ENCODE results near the gene PTGR2.
A peak's percentile ranks its signal among the peaks of the same experiment; 100 is the strongest.
"Not testable (repeated sequence)": the region's sequence is repeated elsewhere in the genome, so short reads cannot be mapped to it uniquely, and the experiment has no call there.

The PTGR2 gene

GRCh38 chr14:73886449-73887317 lies 35.1 kb downstream of the PTGR2 start, which contains the start of gene ZNF410:
Gene ZNF410 (plus strand): TSS chr14:73886859. CDS start chr14:73892176, 5,317 bp downstream.
- TF ChIP-seq ZFX (IDR thresholded peaks at IDR 0.05; ENCODE audit: borderline replicate concordance), result no peak
- TF ChIP-seq, protein P1, sequence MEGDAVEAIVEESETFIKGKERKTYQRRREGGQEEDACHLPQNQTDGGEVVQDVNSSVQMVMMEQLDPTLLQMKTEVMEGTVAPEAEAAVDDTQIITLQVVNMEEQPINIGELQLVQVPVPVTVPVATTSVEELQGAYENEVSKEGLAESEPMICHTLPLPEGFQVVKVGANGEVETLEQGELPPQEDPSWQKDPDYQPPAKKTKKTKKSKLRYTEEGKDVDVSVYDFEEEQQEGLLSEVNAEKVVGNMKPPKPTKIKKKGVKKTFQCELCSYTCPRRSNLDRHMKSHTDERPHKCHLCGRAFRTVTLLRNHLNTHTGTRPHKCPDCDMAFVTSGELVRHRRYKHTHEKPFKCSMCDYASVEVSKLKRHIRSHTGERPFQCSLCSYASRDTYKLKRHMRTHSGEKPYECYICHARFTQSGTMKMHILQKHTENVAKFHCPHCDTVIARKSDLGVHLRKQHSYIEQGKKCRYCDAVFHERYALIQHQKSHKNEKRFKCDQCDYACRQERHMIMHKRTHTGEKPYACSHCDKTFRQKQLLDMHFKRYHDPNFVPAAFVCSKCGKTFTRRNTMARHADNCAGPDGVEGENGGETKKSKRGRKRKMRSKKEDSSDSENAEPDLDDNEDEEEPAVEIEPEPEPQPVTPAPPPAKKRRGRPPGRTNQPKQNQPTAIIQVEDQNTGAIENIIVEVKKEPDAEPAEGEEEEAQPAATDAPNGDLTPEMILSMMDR (IDR thresholded peaks at IDR 0.05), result no peak
- peak within 1 kb of the TSS; percentile 88 for H3K27ac ChIP-seq

- TF ChIP-seq ZFX (IDR thresholded peaks at IDR 0.05; ENCODE audit: borderline replicate concordance), result no peak
- TF ChIP-seq, protein P1 (IDR thresholded peaks at IDR 0.05), result no peak
- H3K27ac ChIP-seq, result peak overlapping the region; percentile 88
These were observed 35.6 kb downstream of the PTGR2 start for GRCh38 chr14:73887318-73887616.

DNA sequence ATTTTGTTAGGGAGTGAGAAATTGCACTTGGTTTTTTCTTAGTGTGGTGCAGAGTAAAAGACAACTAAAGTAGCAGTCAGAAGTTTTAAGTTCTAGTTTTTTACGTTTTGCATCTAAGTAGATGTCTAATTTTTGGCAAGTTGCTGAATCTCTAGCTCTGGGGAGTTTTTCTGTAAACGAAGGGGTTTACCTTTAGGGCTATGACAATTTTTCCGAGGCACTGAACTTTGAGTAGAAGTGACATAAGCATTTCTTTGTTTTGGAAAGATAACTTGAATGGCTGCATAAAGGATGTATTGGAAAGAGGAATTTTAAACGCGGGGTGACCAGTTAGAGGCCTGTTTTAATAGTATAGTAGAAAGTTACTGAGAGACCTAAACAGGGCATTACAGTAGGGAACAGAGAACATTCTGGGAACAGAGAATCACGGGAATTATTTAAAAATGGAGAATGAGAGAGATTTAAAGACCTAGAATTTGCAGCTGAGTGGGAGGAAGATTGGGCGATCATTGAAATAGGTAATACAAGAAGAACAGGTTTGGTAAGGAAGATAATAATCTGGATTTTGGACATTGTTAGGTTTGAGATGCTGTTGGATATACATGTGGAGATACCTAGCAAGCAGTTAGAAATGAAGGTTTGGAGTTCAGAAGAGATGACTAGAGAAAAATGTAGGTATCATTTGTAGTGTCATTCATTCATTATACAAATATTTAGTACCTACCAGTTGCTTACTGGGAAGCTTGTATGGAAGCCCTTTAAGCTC lies 36.2 kb downstream of the PTGR2 start:
- TF ChIP-seq ZFX (IDR thresholded peaks at IDR 0.05; ENCODE audit: borderline replicate concordance), result no peak
- TF ChIP-seq, protein P1 (IDR thresholded peaks at IDR 0.05), result no peak

DNA sequence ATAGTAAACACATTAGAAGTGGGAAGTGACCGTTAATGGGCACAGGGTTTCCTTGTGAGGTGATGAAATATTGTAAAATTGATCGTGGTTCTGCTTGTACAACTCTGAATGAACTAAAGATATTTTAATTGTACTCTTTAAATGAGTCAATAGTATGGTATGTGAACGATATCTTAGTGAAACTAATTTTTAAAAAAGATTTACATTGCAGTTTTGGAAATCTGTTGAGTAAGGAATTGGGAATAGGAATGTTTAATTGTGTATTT lies 36.8 kb downstream of the PTGR2 start:
- no peak overlapping the region for H3K27ac ChIP-seq
- TF ChIP-seq ZFX (IDR thresholded peaks at IDR 0.05; ENCODE audit: borderline replicate concordance), result no peak
- TF ChIP-seq, protein P1 (IDR thresholded peaks at IDR 0.05), result no peak

More for the DNA sequence above, 36.2 kb downstream of the PTGR2 start:
- H3K27ac ChIP-seq, result peak overlapping the region; percentile 88

DNA sequence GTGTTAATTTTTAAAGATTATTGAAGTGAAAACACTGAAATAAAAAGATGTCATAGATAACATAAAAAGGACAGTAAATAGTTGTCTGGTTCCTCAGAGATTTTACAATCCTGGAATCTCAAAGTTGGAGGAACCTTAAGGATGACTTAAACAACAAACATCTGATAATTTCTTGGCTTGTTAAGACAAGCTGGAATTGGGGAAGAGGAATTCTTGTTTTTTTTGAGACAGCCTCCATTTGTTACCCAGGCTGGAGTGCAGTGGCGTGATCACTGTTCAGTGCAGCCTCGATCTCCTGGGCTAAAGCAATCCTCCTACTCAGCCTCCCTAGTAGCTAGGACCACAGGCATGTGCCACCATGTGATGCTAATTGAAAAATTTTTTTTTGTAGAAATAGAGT lies 37.3 kb downstream of the PTGR2 start:
- no peak for TF ChIP-seq ZFX (IDR thresholded peaks at IDR 0.05; ENCODE audit: borderline replicate concordance)
- TF ChIP-seq, protein P1 (IDR thresholded peaks at IDR 0.05), result no peak
- H3K27ac ChIP-seq, result no peak overlapping the region

DNA sequence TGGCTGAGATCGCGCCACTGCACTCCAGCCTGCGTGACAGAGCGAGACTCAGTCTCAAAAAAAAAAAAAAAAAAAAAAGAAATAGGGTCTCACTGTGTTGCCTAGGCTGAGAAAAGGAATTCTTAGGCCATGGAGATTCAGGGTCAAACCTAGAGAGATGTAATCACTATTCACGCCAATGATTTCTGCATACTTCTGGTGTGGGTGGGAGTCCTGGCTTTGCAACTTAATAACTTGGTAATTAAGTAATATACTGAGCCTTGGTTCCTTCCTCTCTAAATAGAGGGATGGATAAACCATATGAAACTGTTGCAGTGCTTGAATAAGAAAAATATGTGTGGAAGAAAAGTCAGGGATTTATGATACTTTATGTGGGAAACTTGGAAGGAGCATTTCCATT lies 37.7 kb downstream of the PTGR2 start:
- no peak for TF ChIP-seq ZFX (IDR thresholded peaks at IDR 0.05; ENCODE audit: borderline replicate concordance)
- TF ChIP-seq, protein P1 (IDR thresholded peaks at IDR 0.05), result no peak

GRCh38 chr14:73894180-73894687 lies 42.6 kb downstream of the PTGR2 start:
- H3K27ac ChIP-seq, result not testable (repeated sequence)

More for the DNA sequence above, 37.7 kb downstream of the PTGR2 start:
- no peak overlapping the region for H3K27ac ChIP-seq
